H1 (cell line): ENCODE results near the gene KLK10. TPM values are rescaled to one million over a fixed set of nuclear protein-coding genes. Genes with fewer than 3 reads are reported as not detected.

Experiments
- CTCF ChIA-PET: fragments of 300-600 bp; sonication (Branson Sonifier 250); formaldehyde crosslinking; loops from one replicate; lab custom pipeline; 2021; ENCODE audit not compliant: partially characterized antibody; lab: Charles Lee
- POLR2A ChIA-PET: fragments of 300-600 bp; sonication (Branson Sonifier 250); formaldehyde crosslinking; loops from one replicate; lab custom pipeline; 2021; ENCODE audit warnings: inconsistent platforms; ENCODE audit not compliant: partially characterized antibody; lab: Charles Lee
- DNase-seq, 2 experiments: peaks; one replicate each; pipeline versions ENCODE4 v3.0.0 to v3.0.0-alpha.2; 2010 to 2022; ENCODE audit warnings: low spot score in 2 of 2, low read depth in 1 of 2, mixed read lengths in 1 of 2
- FAIRE-seq: peaks from 2 replicates; lab custom pipeline; 2011; peaks lifted over from hg19 to GRCh38; lab: Jason Lieb, UNC
- H2AFZ ChIP-seq: 2 replicates; pipeline ENCODE4 v1.8.1; 2012; ENCODE audit warnings: low read length, inconsistent platforms
- H2AK5ac ChIP-seq: 2 replicates; pipeline ENCODE4 v1.6.1; 2013; ENCODE audit warnings: low read depth, low read length
- H2BK120ac ChIP-seq: replicated peaks from 2 replicates; pipeline ENCODE3; 2013; ENCODE audit warnings: low read depth, low read length, inconsistent platforms
- H2BK12ac ChIP-seq: 2 replicates; pipeline ENCODE4 v1.6.1; 2013; ENCODE audit warnings: low read depth, low read length
- H2BK15ac ChIP-seq: 2 replicates; pipeline ENCODE4 v1.6.1; 2013; ENCODE audit warnings: low read length
- H2BK20ac ChIP-seq: 2 replicates; pipeline ENCODE4 v1.6.1; 2013; ENCODE audit warnings: low read length
- H2BK5ac ChIP-seq: 2 replicates; pipeline ENCODE4 v1.6.1; 2013; ENCODE audit warnings: low read depth, low read length
- H3K14ac ChIP-seq: 2 replicates; pipeline ENCODE4 v1.6.1; 2013; ENCODE audit warnings: inconsistent platforms; ENCODE audit not compliant: insufficient read length
- H3K18ac ChIP-seq: 2 replicates; pipeline ENCODE4 v1.6.1; 2013; ENCODE audit warnings: low read length; ENCODE audit errors: extremely low read depth
- H3K23ac ChIP-seq: 2 replicates; pipeline ENCODE4 v1.6.1; 2013; ENCODE audit warnings: inconsistent platforms; ENCODE audit not compliant: insufficient read length
- H3K23me2 ChIP-seq: 2 replicates; pipeline ENCODE4 v1.6.1; 2013; ENCODE audit warnings: low read depth, low read length
- H3K27ac ChIP-seq: 2 replicates; pipeline ENCODE4 v1.6.1; 2011; ENCODE audit warnings: low read depth, low read length, inconsistent platforms
- H3K27me3 ChIP-seq, 4 experiments: replicated peaks in 1 of 4; 1 replicate in 1 of 4; 2 replicates in 3 of 4; pipeline versions ENCODE4 v1.6.1 to v1.8.1; 2011 to 2013; ENCODE audit warnings: low read length in 3 of 4, mild to moderate bottlenecking in 3 of 4, inconsistent platforms in 2 of 4, mixed read lengths in 2 of 4, moderate library complexity in 1 of 4; ENCODE audit not compliant: control insufficient read depth in 3 of 4, insufficient read depth in 3 of 4; ENCODE audit errors: extremely low read depth in 1 of 4
- H3K36me3 ChIP-seq, 4 experiments: 2 replicates each; pipeline versions ENCODE4 v1.6.1 to v1.8.1; 2011 to 2013; ENCODE audit warnings: mild to moderate bottlenecking in 4 of 4, low read length in 3 of 4, moderate library complexity in 2 of 4, control low read depth in 1 of 4, inconsistent platforms in 1 of 4; ENCODE audit not compliant: insufficient read depth in 4 of 4, control insufficient read depth in 2 of 4
- H3K4ac ChIP-seq: replicated peaks from 2 replicates; pipeline ENCODE3; 2013; ENCODE audit warnings: low read length, low read depth, mixed read lengths, inconsistent platforms; ENCODE audit not compliant: insufficient read length
- H3K4me1 ChIP-seq, 4 experiments: replicated peaks in 1 of 4; 1 replicate in 1 of 4; 2 replicates in 3 of 4; pipeline versions ENCODE4 v1.6.1 to v1.8.1; 2011 to 2013; ENCODE audit warnings: low read length in 3 of 4, inconsistent platforms in 2 of 4, mixed read lengths in 1 of 4; ENCODE audit not compliant: insufficient read depth in 4 of 4, control insufficient read depth in 3 of 4
- H3K4me2 ChIP-seq, 2 experiments: 2 replicates each; pipeline versions ENCODE4 v1.6.1 to v1.8.1; 2011 to 2013; ENCODE audit warnings: low read depth in 2 of 2, low read length in 2 of 2, control low read depth in 1 of 2, inconsistent platforms in 1 of 2, mild to moderate bottlenecking in 1 of 2; ENCODE audit not compliant: insufficient read depth in 1 of 2
- H3K4me3 ChIP-seq, 4 experiments: fragments of 200-600, 300-600 bp in 1 of 4; sonication (generic), shearing (Covaris generic), sonication (Bioruptor Twin) in 1 of 4; 2 replicates each; pipeline versions ENCODE4 v1.5.1 to v1.8.1; 2011 to 2016; ENCODE audit warnings: low read length in 4 of 4, low read depth in 3 of 4, control low read depth in 2 of 4, inconsistent platforms in 2 of 4, mild to moderate bottlenecking in 2 of 4, mixed read lengths in 1 of 4, moderate library complexity in 1 of 4; ENCODE audit not compliant: insufficient read depth in 2 of 4; ENCODE audit errors: extremely low read depth in 1 of 4
- H3K56ac ChIP-seq: replicated peaks from 2 replicates; pipeline ENCODE3; 2013; ENCODE audit warnings: low read depth, mild to moderate bottlenecking, mixed read lengths, low read length, inconsistent platforms; ENCODE audit not compliant: insufficient read length
- H3K79me1 ChIP-seq: 2 replicates; pipeline ENCODE4 v1.6.1; 2013; ENCODE audit warnings: low read depth, low read length, control low read depth
- H3K79me2 ChIP-seq, 2 experiments: 2 replicates each; pipeline versions ENCODE4 v1.6.1 to v1.8.1; 2012 to 2013; ENCODE audit warnings: low read length in 2 of 2, mild to moderate bottlenecking in 2 of 2, inconsistent platforms in 1 of 2; ENCODE audit not compliant: insufficient read depth in 2 of 2, control insufficient read depth in 1 of 2
- H3K9ac ChIP-seq, 4 experiments: replicated peaks in 1 of 4; 1 replicate in 1 of 4; 2 replicates in 3 of 4; pipeline versions ENCODE4 v1.6.1 to v1.8.1; 2011 to 2013; ENCODE audit warnings: low read depth in 3 of 4, low read length in 3 of 4, control low read depth in 2 of 4, mild to moderate bottlenecking in 2 of 4, moderate library complexity in 2 of 4, inconsistent platforms in 1 of 4; ENCODE audit errors: extremely low read depth in 1 of 4
- H3K9me3 ChIP-seq, 2 experiments: 2 replicates each; pipeline versions ENCODE4 v1.6.1 to v1.8.1; 2012 to 2013; ENCODE audit warnings: mild to moderate bottlenecking in 2 of 2, moderate library complexity in 2 of 2, control low read depth in 1 of 2, inconsistent platforms in 1 of 2, low read depth in 1 of 2, low read length in 1 of 2, mixed read lengths in 1 of 2; ENCODE audit not compliant: insufficient read depth in 2 of 2
- H4K20me1 ChIP-seq, 2 experiments: replicated peaks in 1 of 2; 2 replicates each; pipeline versions ENCODE3 to v1.8.1; 2011 to 2013; ENCODE audit warnings: inconsistent platforms in 2 of 2, low read length in 2 of 2, mild to moderate bottlenecking in 1 of 2; ENCODE audit not compliant: insufficient read depth in 2 of 2, control insufficient read depth in 1 of 2
- H4K5ac ChIP-seq: 2 replicates; pipeline ENCODE4 v1.6.1; 2013; ENCODE audit warnings: low read length, low read depth, mixed read lengths, inconsistent platforms; ENCODE audit not compliant: insufficient read length
- H4K8ac ChIP-seq: 2 replicates; pipeline ENCODE4 v1.8.0; 2013; ENCODE audit warnings: mild to moderate bottlenecking, moderate library complexity, low read length, inconsistent platforms; ENCODE audit not compliant: insufficient read depth; ENCODE audit errors: extremely low read depth
- H4K91ac ChIP-seq: replicated peaks from 2 replicates; pipeline ENCODE3; 2013; ENCODE audit warnings: low read length, mixed read lengths, inconsistent platforms; ENCODE audit not compliant: insufficient read length
- E2F6 ChIP-seq: IDR thresholded peaks from 2 replicates; pipeline ENCODE4 v1.6.1; 2012; ENCODE audit warnings: inconsistent platforms
- FOSL1 ChIP-seq: IDR thresholded peaks from 2 replicates; pipeline ENCODE4 v1.6.1; 2011; ENCODE audit warnings: mild to moderate bottlenecking, low read depth, low read length, moderate library complexity; ENCODE audit not compliant: insufficient read depth
- KDM4A ChIP-seq: IDR thresholded peaks from one replicate; pipeline ENCODE4 v1.7.1; 2012; ENCODE audit warnings: low read depth, mild to moderate bottlenecking, moderate library complexity, low read length, inconsistent platforms; ENCODE audit not compliant: severe bottlenecking
- YY1 ChIP-seq: IDR thresholded peaks from 2 replicates; pipeline ENCODE4 v1.6.1; 2011; ENCODE audit warnings: low read depth, mild to moderate bottlenecking, low read length
- WGBS, 2 experiments: shearing (Covaris generic) in 1 of 2; methylation state at CpG; one replicate each; pipeline versions ENCODE4 v1.1.6 to v1.1.7; 2013 to 2015; ENCODE audit warnings: low lambda C conversion rate in 2 of 2, mixed read lengths in 2 of 2, inconsistent platforms in 1 of 2, low coverage in 1 of 2, missing lambda C conversion rate in 1 of 2; ENCODE audit not compliant: insufficient replicate concordance in 2 of 2, insufficient coverage in 1 of 2, insufficient read length in 1 of 2; ENCODE audit errors: extremely low coverage in 1 of 2, missing lambda C conversion rate in 1 of 2; 5-methylcytosine and 5-hydroxymethylcytosine counted together
- polyA plus RNA-seq, 7 experiments: library from polyadenylated mRNA; depleted of rRNA in 3 of 7; stranded (reverse) in 5 of 7; unstranded in 2 of 7; fragments of >200 nt in 5 of 7; fragments of 200-250 nt in 2 of 7; gene quantifications; 1 replicate in 5 of 7; 2 replicates in 1 of 7; 4 replicates in 1 of 7; pipeline versions ENCODE4 v1.2.1 to v1.2.3, GENCODE V29; 2011 to 2013; ENCODE audit warnings: missing spikeins in 2 of 7, mixed read lengths in 2 of 7
- total RNA-seq: library from RNA; stranded (reverse); fragmentation: NEBNext Ultra II Directional; extraction: Animal tissue kit (Norgen Biotek cat#: 25700); gene quantifications from 2 replicates; pipeline ENCODE4 v1.2.1, GENCODE V29; 2021
- TF ChIP-seq, protein P1 (sequence below), 3 experiments: IDR thresholded peaks; 1 replicate in 2 of 3; 2 replicates in 1 of 3; pipeline versions ENCODE4 v1.5.1 to v1.6.1; 2011; ENCODE audit warnings: low read length in 3 of 3, mild to moderate bottlenecking in 3 of 3, inconsistent platforms in 2 of 3, low read depth in 1 of 3, moderate library complexity in 1 of 3; ENCODE audit not compliant: insufficient read depth in 1 of 3; ENCODE audit errors: control extremely low read depth in 1 of 3
- TF ChIP-seq, protein P2 (sequence below): IDR thresholded peaks from 2 replicates; pipeline ENCODE4 v1.6.1; 2011; ENCODE audit warnings: low read depth, mild to moderate bottlenecking, low read length; ENCODE audit not compliant: insufficient read depth

Gene KLK10
- total and polyA plus RNA-seq, 2 of the 8 experiments (the other 6 are each of a cell fraction or from before 2014, with no cell fraction given) = 4.8 to 9.7 TPM

DNA sequence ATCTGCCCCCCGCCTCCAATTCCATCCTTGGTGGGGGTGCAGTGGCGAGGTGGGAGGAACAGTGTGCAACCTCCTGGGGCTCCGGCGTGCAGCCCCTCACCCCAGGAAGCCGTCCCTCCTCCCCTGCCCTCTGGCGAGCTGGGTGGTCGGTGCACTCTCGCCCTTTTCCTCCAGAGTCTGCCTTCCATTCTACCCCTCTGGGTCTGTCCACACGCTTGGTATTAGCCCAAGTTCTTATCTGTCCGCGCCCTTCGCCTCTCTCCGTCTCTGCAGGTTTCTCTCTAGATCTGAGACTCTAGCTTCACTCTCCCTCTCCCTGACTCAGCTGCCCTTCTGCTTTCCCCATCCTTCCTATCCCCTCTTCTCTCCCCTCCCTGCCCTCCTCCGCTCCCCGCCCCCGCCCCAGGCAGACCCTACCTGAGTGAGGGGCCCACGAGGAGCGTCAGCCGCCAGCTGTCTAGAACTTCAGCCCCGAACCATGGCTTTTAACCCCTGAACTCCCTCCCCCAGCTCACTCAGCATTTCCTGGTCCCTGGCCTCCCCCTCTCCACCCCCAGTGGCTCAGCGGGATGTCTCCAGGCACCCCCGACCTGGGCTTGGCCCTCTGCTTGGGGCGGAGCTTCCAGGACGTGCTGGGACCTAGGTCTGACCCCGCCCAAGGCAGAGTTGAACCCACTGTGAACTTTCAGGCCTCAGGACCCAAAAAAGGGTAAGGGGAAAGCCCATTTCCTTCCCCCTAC is 45.9 kb upstream of the KLK10 start:
- peak overlapping the region; percentile 90 for H3K18ac ChIP-seq
- peak overlapping the region; percentile 87; the same call in 1 of the 2 replicates for H2BK12ac ChIP-seq
- peaks cover 0 to 9% (median 1%) of the 10 kb centered on the region in 4 experiments; a peak in 4 of 7 replicates for H3K4me1 ChIP-seq
- H3K14ac ChIP-seq = no peak overlapping the region
- H3K9ac ChIP-seq = no peak overlapping the region
- no peak overlapping the region for H2BK20ac ChIP-seq
- peak overlapping the region; percentile 46; the same call in 1 of the 2 replicates for H4K8ac ChIP-seq
- H2BK15ac ChIP-seq = no peak overlapping the region
- ChIA-PET CTCF (interaction anchor here (0.5 to 2.3 kb wide), 11 partner anchors 12 to 595 kb away, joined by 3 to 13 read pairs (median 3); no protein-coding TSS in a partner anchor), POLR2A (interaction anchor here (0.8 to 1.8 kb wide), 5 partner anchors 17 to 48 kb away, joined by 3 to 7 read pairs (median 4); no protein-coding TSS in a partner anchor)
- no peaks in the 10 kb centered on the region; a peak in 1 of 4 replicates for H3K9me3 ChIP-seq
- no peaks in the 10 kb centered on the region; a peak in 2 of 7 replicates for H3K27me3 ChIP-seq
- no peaks in the 10 kb centered on the region for H3K79me2 ChIP-seq
- no peak overlapping the region for H3K23ac ChIP-seq
- H3K4me3 ChIP-seq = peak overlapping the region; percentile 55 to 64 (median 62)
- H3K36me3 ChIP-seq = no peaks in the 10 kb centered on the region
- no peak overlapping the region for H3K4ac ChIP-seq
- H2BK5ac ChIP-seq = peak overlapping the region; percentile 81; the same call in 1 of the 2 replicates
- H2AFZ ChIP-seq = peak overlapping the region; percentile 95; the same call in 1 of the 2 replicates
- no peak overlapping the region for H3K56ac ChIP-seq
- peak in 1 of 2 experiments; percentile 68 for DNase-seq
- no peak for FAIRE-seq
- no peak overlapping the region for H4K5ac ChIP-seq
- H4K91ac ChIP-seq = no peak overlapping the region
- H3K4me2 ChIP-seq = peak overlapping the region; percentile 85 to 87
- peaks cover 11% of the 10 kb centered on the region; the same call in 1 of the 2 replicates for H3K23me2 ChIP-seq
- no peaks in the 10 kb centered on the region for H3K79me1 ChIP-seq
- H3K27ac ChIP-seq = no peak overlapping the region
- no peaks in the 10 kb centered on the region for H4K20me1 ChIP-seq
- WGBS, 2 experiments = 22% methylated on average over 10 of the region's 25 CpGs; no CpG with 5 or more reads in 1 of the 2 experiments
- H2BK120ac ChIP-seq = peak overlapping the region; percentile 35
- H2AK5ac ChIP-seq = no peak overlapping the region
- peak; percentile 42 for TF ChIP-seq KDM4A
- no peak for TF ChIP-seq FOSL1
- TF ChIP-seq, protein P1, sequence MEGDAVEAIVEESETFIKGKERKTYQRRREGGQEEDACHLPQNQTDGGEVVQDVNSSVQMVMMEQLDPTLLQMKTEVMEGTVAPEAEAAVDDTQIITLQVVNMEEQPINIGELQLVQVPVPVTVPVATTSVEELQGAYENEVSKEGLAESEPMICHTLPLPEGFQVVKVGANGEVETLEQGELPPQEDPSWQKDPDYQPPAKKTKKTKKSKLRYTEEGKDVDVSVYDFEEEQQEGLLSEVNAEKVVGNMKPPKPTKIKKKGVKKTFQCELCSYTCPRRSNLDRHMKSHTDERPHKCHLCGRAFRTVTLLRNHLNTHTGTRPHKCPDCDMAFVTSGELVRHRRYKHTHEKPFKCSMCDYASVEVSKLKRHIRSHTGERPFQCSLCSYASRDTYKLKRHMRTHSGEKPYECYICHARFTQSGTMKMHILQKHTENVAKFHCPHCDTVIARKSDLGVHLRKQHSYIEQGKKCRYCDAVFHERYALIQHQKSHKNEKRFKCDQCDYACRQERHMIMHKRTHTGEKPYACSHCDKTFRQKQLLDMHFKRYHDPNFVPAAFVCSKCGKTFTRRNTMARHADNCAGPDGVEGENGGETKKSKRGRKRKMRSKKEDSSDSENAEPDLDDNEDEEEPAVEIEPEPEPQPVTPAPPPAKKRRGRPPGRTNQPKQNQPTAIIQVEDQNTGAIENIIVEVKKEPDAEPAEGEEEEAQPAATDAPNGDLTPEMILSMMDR (IDR thresholded peaks at IDR 0.05; ENCODE audit: control extremely low read depth in 1 of 3, insufficient read depth in 1 of 3, low read depth in 1 of 3, low read length in 3 of 3) = peak in 1 of 3 experiments; percentile 5; a peak in 1 of 4 replicates
- no peak for TF ChIP-seq YY1
- TF ChIP-seq, protein P2, sequence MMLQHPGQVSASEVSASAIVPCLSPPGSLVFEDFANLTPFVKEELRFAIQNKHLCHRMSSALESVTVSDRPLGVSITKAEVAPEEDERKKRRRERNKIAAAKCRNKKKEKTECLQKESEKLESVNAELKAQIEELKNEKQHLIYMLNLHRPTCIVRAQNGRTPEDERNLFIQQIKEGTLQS = no peak
- TF ChIP-seq E2F6 = no peak
